ENCODE results near the gene CEACAM19.

- TF ChIP-seq GATA2 (IDR thresholded peaks at IDR 0.05; ENCODE audit: low read depth, low read length) (no peak), GATA3 (IDR thresholded peaks at IDR 0.05; ENCODE audit: low read depth, low read length) (no peak)
Observed at GRCh38 chr19:44698492-44699201, 27.4 kb downstream of the CEACAM19 start, which contains the start of gene CEACAM16.

Data from SH-SY5Y (cell line).